Measurements from ENCODE around the gene DSN1. TPM values are rescaled to one million over a fixed set of nuclear protein-coding genes. Genes with fewer than 3 reads are reported as not detected.

Gene DSN1
- total and polyA plus RNA-seq, 2 of the 8 experiments (the other 6 are each of a cell fraction or from before 2014, with no cell fraction given): 12.0 to 26.2 TPM

DNA sequence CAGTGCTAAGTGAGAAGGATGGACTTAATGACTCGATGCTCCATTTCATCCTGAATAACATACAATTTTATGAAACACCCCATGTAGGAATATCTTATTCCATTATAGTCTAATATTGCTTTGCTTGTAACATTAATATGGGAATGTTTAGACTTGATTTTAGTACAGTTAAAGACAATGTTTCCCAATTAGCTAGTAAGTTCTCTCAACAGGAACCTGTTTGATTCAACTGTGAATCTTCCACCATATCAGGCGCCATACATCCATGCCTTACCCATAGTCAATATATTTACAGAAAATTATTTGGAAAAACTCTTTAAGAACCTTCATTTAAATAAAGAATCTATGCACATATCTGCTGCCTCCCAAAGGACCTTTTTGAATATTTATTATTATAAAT lies 31.0 kb downstream of the DSN1 start (continued):
- no peak for TF ChIP-seq RAD21 (IDR thresholded peaks at IDR 0.05 in 1 of 2, conservative IDR thresholded peaks at IDR 0.05 in 1 of 2; ENCODE audit: low read depth in 2 of 2, low read length in 2 of 2)
- TF ChIP-seq KDM1A (IDR thresholded peaks at IDR 0.05; ENCODE audit: borderline replicate concordance, low read length): no peak
- no peak for TF ChIP-seq SAP30 (IDR thresholded peaks at IDR 0.05; ENCODE audit: insufficient read depth, insufficient replicate concordance, low read length)
- no peak for TF ChIP-seq POU5F1 (IDR thresholded peaks at IDR 0.05; ENCODE audit: low read depth, low read length)
- TF ChIP-seq CTCF (IDR thresholded peaks at IDR 0.05; ENCODE audit: control extremely low read depth in 1 of 3, insufficient read depth in 1 of 3, low read depth in 1 of 3, low read length in 3 of 3): no peak

Measured in H1 (cell line).